ENCODE results near the gene IRX4.

The IRX4 gene

DNA sequence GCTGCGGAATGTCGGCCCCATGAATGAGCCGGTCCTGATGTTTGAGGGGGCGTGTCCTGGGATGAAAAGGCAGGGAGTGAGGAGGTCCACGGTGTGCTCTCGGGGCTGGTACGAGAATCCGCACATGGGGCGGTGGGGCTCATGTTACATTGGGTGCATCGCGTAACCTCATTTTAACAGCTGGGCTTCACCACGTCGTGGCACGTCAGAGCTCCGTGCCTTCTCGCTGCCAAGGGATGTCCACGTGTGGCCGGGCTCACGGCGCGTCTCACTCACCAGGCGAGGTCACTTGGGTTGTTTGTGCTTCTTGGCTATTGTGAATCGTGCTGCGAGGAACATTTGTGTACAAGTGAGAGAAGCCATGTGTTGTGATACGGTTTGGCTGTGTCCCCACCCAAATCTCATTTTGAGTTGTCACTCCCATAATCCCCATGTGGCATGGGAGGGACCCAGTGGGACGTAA, 29.1 kb upstream of the IRX4 start:
- H3K27me3 ChIP-seq (replicated peaks): no peaks in the 10 kb centered on the region
- no peak overlapping the region for H3K4me3 ChIP-seq (ENCODE audit: low read depth, low read length)
- in situ Hi-C loops (cut with HindIII; ENCODE audit: low pct_ligation_motif_present, low sequenced_read_pairs): no loop called here
- no peaks in the 10 kb centered on the region for H3K36me3 ChIP-seq (replicated peaks)
- TF ChIP-seq, protein P1, sequence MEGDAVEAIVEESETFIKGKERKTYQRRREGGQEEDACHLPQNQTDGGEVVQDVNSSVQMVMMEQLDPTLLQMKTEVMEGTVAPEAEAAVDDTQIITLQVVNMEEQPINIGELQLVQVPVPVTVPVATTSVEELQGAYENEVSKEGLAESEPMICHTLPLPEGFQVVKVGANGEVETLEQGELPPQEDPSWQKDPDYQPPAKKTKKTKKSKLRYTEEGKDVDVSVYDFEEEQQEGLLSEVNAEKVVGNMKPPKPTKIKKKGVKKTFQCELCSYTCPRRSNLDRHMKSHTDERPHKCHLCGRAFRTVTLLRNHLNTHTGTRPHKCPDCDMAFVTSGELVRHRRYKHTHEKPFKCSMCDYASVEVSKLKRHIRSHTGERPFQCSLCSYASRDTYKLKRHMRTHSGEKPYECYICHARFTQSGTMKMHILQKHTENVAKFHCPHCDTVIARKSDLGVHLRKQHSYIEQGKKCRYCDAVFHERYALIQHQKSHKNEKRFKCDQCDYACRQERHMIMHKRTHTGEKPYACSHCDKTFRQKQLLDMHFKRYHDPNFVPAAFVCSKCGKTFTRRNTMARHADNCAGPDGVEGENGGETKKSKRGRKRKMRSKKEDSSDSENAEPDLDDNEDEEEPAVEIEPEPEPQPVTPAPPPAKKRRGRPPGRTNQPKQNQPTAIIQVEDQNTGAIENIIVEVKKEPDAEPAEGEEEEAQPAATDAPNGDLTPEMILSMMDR (IDR thresholded peaks at IDR 0.05; ENCODE audit: low read depth, low read length, missing control alignments): no peak
- H3K27ac ChIP-seq: no peak overlapping the region
- no peak for DNase-seq

DNA sequence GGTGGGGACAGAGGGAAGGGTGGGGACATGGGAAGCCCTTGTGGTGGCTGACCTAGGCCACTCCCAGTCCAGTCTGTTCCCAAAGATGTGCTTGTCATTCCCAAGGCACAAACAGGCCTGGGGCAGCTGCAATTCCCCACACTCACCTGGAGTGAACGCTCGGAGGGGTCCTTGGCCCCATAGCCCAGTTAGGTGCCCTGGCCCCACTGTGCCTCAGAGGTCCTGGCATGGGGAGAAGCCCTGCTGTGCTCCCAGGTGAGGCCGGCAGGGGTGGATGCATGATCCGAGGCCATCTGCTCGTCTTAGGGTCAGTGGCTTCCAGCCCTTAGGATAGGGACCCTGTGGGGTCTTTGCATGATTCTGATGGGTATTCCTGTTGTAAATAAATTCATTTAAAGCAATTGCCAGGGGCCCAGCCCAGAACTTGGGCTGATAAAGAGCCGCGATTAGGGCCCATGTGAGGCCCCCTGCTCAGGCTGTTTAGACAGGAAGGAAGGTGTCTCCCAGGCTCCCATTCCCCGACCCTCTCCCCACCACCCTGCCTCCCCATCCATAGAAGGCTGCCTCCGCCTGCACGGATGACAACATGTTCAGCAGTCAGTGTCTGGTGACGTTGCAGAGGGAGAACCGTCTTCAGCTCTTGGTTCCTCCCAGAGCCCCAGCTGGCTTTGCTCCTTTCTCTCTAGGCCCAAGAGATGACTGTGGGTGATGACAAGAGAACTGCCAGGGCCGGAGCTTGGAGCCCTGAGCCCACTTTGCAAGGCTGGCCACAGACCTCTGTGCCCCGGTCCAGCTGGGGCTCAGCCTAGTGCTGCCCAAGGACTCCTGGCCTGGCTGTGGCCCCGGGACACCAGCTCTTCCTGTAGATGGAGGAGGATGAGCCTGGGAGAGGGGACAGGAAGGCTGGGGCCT, 28.4 kb upstream of the IRX4 start:
- in situ Hi-C loops (cut with HindIII; ENCODE audit: low pct_ligation_motif_present, low sequenced_read_pairs): no loop called here
- H3K27me3 ChIP-seq (replicated peaks): no peaks in the 10 kb centered on the region
- no peak for DNase-seq
- no peaks in the 10 kb centered on the region for H3K36me3 ChIP-seq (replicated peaks)
- H3K27ac ChIP-seq: no peak overlapping the region
- no peak overlapping the region for H3K4me3 ChIP-seq (ENCODE audit: low read depth, low read length)
- TF ChIP-seq, protein P1 (IDR thresholded peaks at IDR 0.05; ENCODE audit: low read depth, low read length, missing control alignments): no peak

DNA sequence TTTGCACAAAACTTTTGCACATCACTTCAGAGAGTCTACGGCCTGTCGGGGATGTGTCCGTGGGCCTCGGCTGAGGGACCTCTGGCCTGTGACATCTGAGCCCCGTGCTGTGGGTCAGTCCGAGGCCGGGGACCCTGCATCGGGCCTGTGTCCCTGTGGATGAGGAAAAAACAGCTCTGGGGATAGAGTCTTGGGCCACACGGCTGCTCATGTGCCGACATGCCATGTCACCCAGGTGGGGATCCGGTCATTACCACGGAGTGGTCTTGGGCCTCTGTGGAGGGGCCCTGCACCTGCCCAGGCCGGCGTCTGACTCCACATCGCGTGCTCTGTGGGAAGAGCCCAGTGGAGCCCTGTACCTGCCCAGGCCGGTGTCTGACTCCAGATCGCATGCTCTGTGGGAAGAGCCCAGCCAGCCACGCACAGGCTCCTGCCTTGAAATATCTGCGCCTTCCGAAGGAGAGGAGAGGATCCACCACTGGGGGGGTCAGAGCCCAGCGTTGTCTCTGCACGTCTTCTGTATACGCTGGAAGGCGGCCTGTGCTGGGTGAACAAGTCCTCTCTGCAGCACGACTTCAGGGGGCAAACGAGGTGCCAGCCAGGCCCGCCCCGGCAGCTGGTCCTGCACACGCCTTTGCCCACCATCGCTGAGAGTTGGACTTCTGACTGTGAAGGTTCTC, 27.5 kb upstream of the IRX4 start:
- in situ Hi-C loops (cut with HindIII; ENCODE audit: low pct_ligation_motif_present, low sequenced_read_pairs): no loop called here
- Histone ChIP-seq H3K36me3 (replicated peaks) (no peaks in the 10 kb centered on the region), H3K4me3 (ENCODE audit: low read depth, low read length) (no peak overlapping the region), H3K27me3 (replicated peaks) (no peaks in the 10 kb centered on the region), H3K27ac (no peak overlapping the region)
- DNase-seq: no peak
- TF ChIP-seq, protein P1 (IDR thresholded peaks at IDR 0.05; ENCODE audit: low read depth, low read length, missing control alignments): no peak

DNA sequence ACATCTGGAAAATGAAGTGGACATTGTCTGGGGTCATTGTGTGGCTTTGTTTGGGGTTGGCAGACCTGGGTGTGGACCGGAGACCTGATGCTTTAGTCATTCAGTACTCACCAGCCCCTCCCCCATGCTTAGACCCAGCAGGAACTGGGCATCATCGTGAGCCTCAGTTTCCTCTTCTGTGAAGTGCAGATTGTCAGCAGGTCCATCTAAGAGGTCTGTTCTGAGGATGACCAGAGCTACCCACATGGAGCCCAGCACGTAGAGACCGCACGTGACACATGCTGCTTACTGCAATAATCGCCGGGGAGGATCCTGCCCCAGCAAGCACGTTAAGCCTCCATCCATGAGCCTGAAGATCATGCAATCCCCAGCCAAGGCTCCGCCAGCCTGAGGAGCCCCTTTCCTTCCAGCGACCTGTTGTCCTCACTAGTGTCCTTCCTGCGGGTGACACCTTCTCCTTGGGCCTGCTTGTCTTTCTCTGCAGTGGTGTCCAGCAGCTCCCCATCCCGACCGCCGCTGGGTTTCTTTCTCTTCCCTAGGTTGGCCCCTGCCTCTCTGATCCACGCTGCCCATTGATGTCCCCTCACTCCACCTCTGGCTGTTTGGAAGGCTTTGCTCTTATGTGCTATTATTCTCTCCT, 26.7 kb upstream of the IRX4 start:
- Histone ChIP-seq H3K27me3 (replicated peaks) (no peaks in the 10 kb centered on the region), H3K27ac (no peak overlapping the region), H3K4me3 (ENCODE audit: low read depth, low read length) (no peak overlapping the region), H3K36me3 (replicated peaks) (no peaks in the 10 kb centered on the region)
- in situ Hi-C loops (cut with HindIII; ENCODE audit: low pct_ligation_motif_present, low sequenced_read_pairs): no loop called here
- DNase-seq: no peak
- TF ChIP-seq, protein P1 (IDR thresholded peaks at IDR 0.05; ENCODE audit: low read depth, low read length, missing control alignments): no peak

- DNase-seq: no peak
- no peak overlapping the region for H3K27ac ChIP-seq
- H3K36me3 ChIP-seq (replicated peaks): no peaks in the 10 kb centered on the region
- TF ChIP-seq, protein P1 (IDR thresholded peaks at IDR 0.05; ENCODE audit: low read depth, low read length, missing control alignments): no peak
- in situ Hi-C loops (cut with HindIII; ENCODE audit: low pct_ligation_motif_present, low sequenced_read_pairs): no loop called here
- no peak overlapping the region for H3K4me3 ChIP-seq (ENCODE audit: low read depth, low read length)
- H3K27me3 ChIP-seq (replicated peaks): no peaks in the 10 kb centered on the region
Measured at GRCh38 chr5:1908931-1909330, 26.2 kb upstream of the IRX4 start.
